SK-N-SH (cell line): ENCODE results near the gene PLCL2. TPM values are rescaled to one million over a fixed set of nuclear protein-coding genes. Genes with fewer than 3 reads are reported as not detected.

Source experiments
- CTCF ChIA-PET: fragments of 300-600, 350-600 bp; formaldehyde crosslinking; extraction: SDS; loops from one replicate; lab custom pipeline; 2021; lab: Yijun Ruan, JAX
- POLR2A ChIA-PET: fragments of 350-600 bp; sonication (Branson Sonifier 250); formaldehyde crosslinking; extraction: SDS; loops from one replicate; lab custom pipeline; 2020; ENCODE audit warnings: antibody characterized with exemption, inconsistent platforms; lab: Yijun Ruan, JAX
- DNase-seq: peaks from one replicate; pipeline ENCODE4 v3.0.0; 2012
- H2AFZ ChIP-seq: fragments of 200-600 bp; sonication (generic); 2 replicates; pipeline ENCODE4 v1.8.1; 2016; ENCODE audit warnings: antibody characterized with exemption, mild to moderate bottlenecking, low read depth
- H3F3A ChIP-seq: fragments of 200-600 bp; sonication (generic); replicated peaks from 2 replicates; pipeline ENCODE3; 2016; ENCODE audit warnings: antibody characterized with exemption, mild to moderate bottlenecking; ENCODE audit not compliant: insufficient read depth
- H3K27ac ChIP-seq, 2 experiments: fragments of 200-500 bp in 1 of 2; fragments of 200-600 bp in 1 of 2; sonication (Bioruptor generic) in 1 of 2; sonication (generic), shearing (Covaris generic) in 1 of 2; 2 replicates each; pipeline versions ENCODE4 v1.5.1 to v1.6.1; 2014 to 2016; ENCODE audit warnings: low read depth in 2 of 2, inconsistent platforms in 1 of 2, low read length in 1 of 2, mild to moderate bottlenecking in 1 of 2, mixed read lengths in 1 of 2
- H3K27me3 ChIP-seq: fragments of 200-600 bp; sonication (generic), shearing (Covaris generic); 2 replicates; pipeline ENCODE4 v1.6.1; 2016; ENCODE audit warnings: mixed run types; ENCODE audit not compliant: insufficient read depth
- H3K36me3 ChIP-seq, 2 experiments: fragments of 200-500 bp in 1 of 2; fragments of 200-600 bp in 1 of 2; sonication (Bioruptor generic) in 1 of 2; sonication (generic) in 1 of 2; replicated peaks in 1 of 2; 2 replicates each; pipeline versions ENCODE3 to v1.5.1; 2014 to 2016; ENCODE audit warnings: low read length in 1 of 2, mild to moderate bottlenecking in 1 of 2; ENCODE audit not compliant: insufficient read depth in 2 of 2, control insufficient read depth in 1 of 2
- H3K4me1 ChIP-seq, 2 experiments: fragments of 200-500 bp in 1 of 2; fragments of 200-600 bp in 1 of 2; sonication (Bioruptor generic) in 1 of 2; sonication (generic), shearing (Covaris generic) in 1 of 2; 2 replicates each; pipeline versions ENCODE4 v1.5.1 to v1.6.1; 2014 to 2016; ENCODE audit warnings: low read depth in 1 of 2, low read length in 1 of 2, mixed run types in 1 of 2; ENCODE audit not compliant: insufficient read depth in 2 of 2, control insufficient read depth in 1 of 2
- H3K4me2 ChIP-seq: fragments of 200-600 bp; sonication (generic), shearing (Covaris generic); 2 replicates; pipeline ENCODE4 v1.6.1; 2017; ENCODE audit warnings: mixed run types
- H3K4me3 ChIP-seq, 2 experiments: fragments of 200-500 bp in 1 of 2; fragments of 200-600 bp in 1 of 2; sonication (Bioruptor generic) in 1 of 2; sonication (generic), shearing (Covaris generic) in 1 of 2; 2 replicates each; pipeline versions ENCODE4 v1.5.1 to v1.8.1; 2014 to 2016; ENCODE audit warnings: low read depth in 2 of 2, inconsistent platforms in 1 of 2, low read length in 1 of 2, mild to moderate bottlenecking in 1 of 2, mixed read lengths in 1 of 2, moderate library complexity in 1 of 2
- H3K79me2 ChIP-seq: fragments of 200-600 bp; sonication (generic); 2 replicates; pipeline ENCODE4 v1.8.1; 2017; ENCODE audit warnings: mild to moderate bottlenecking; ENCODE audit not compliant: insufficient read depth
- H3K9ac ChIP-seq: fragments of 200-600 bp; sonication (generic); 2 replicates; pipeline ENCODE4 v1.6.1; 2017; ENCODE audit warnings: mixed run types
- H3K9me2 ChIP-seq: fragments of 200-600 bp; sonication (generic); 2 replicates; pipeline ENCODE4 v1.6.1; 2017; ENCODE audit warnings: mixed run types
- H3K9me3 ChIP-seq: fragments of 200-600 bp; sonication (generic); 2 replicates; pipeline ENCODE4 v1.6.1; 2017; ENCODE audit warnings: mixed run types, mild to moderate bottlenecking, moderate library complexity
- H4K20me1 ChIP-seq: fragments of 200-600 bp; sonication (generic); 2 replicates; pipeline ENCODE4 v1.6.1; 2017; ENCODE audit warnings: mild to moderate bottlenecking, mixed run types; ENCODE audit not compliant: insufficient read depth
- CHD2 ChIP-seq: fragments of 150-350 bp; IDR thresholded peaks from 2 replicates; pipeline ENCODE4 v1.6.1; 2018; ENCODE audit warnings: low read length; ENCODE audit not compliant: partially characterized antibody
- ELF1 ChIP-seq: IDR thresholded peaks from 2 replicates; pipeline ENCODE4 v1.4.0; 2012
- EZH2phosphoT487 ChIP-seq: fragments of 200-600 bp; sonication (generic); IDR thresholded peaks from 2 replicates; pipeline ENCODE4 v1.6.1; 2017; ENCODE audit warnings: low read depth, mixed run types, mild to moderate bottlenecking, antibody characterized with exemption, moderate library complexity, borderline replicate concordance
- FOSL2 ChIP-seq: IDR thresholded peaks from 2 replicates; pipeline ENCODE4 v1.4.0; 2012; ENCODE audit warnings: low read depth, mild to moderate bottlenecking, moderate library complexity, borderline replicate concordance
- FOXJ3 ChIP-seq: sonication (generic); formaldehyde crosslinking; IDR thresholded peaks from 2 replicates; pipeline ENCODE4 v1.5.1; 2020; ENCODE audit warnings: mild to moderate bottlenecking, missing genetic modification reagents
- FOXM1 ChIP-seq: IDR thresholded peaks from 2 replicates; pipeline ENCODE4 v1.4.0; 2012; ENCODE audit warnings: low read depth, mild to moderate bottlenecking
- GABPA ChIP-seq: IDR thresholded peaks from 2 replicates; pipeline ENCODE4 v1.4.0; 2012; ENCODE audit warnings: low read depth, mild to moderate bottlenecking
- JUND ChIP-seq: IDR thresholded peaks from 2 replicates; pipeline ENCODE4 v1.4.0; 2012
- MEF2A ChIP-seq: IDR thresholded peaks from 2 replicates; pipeline ENCODE4 v1.4.0; 2012; ENCODE audit warnings: low read depth, borderline replicate concordance
- MXI1 ChIP-seq: IDR thresholded peaks from 2 replicates; pipeline ENCODE4 v1.6.1; 2012; ENCODE audit warnings: mild to moderate bottlenecking, low read depth, low read length, improper control_type of control experiment
- NFIC ChIP-seq: IDR thresholded peaks from 2 replicates; pipeline ENCODE4 v1.4.0; 2012; ENCODE audit warnings: borderline replicate concordance
- PBX3 ChIP-seq: IDR thresholded peaks from 2 replicates; pipeline ENCODE4; 2012
- REST ChIP-seq: IDR thresholded peaks from 2 replicates; pipeline ENCODE4 v1.6.1; 2012; ENCODE audit warnings: mild to moderate bottlenecking, low read depth, low read length, moderate library complexity
- RXRA ChIP-seq: IDR thresholded peaks from 2 replicates; pipeline ENCODE4 v1.4.0; 2012; ENCODE audit warnings: low read depth, mild to moderate bottlenecking, borderline replicate concordance
- SIN3A ChIP-seq: IDR thresholded peaks from 2 replicates; pipeline ENCODE4 v1.6.1; 2012; ENCODE audit warnings: low read depth, mild to moderate bottlenecking, low read length, moderate library complexity, borderline replicate concordance
- TAF1 ChIP-seq: IDR thresholded peaks from 2 replicates; pipeline ENCODE4 v1.6.1; 2012; ENCODE audit warnings: low read depth, mild to moderate bottlenecking, low read length, moderate library complexity, borderline replicate concordance
- TEAD4 ChIP-seq: IDR thresholded peaks from 2 replicates; pipeline ENCODE4 v1.4.0; 2012; ENCODE audit warnings: mild to moderate bottlenecking, borderline replicate concordance; ENCODE audit not compliant: insufficient read depth
- YY1 ChIP-seq: IDR thresholded peaks from 2 replicates; pipeline ENCODE4 v1.4.0; 2012; ENCODE audit warnings: low read depth, mild to moderate bottlenecking
- polyA plus RNA-seq, 3 experiments: library from polyadenylated mRNA; depleted of rRNA; stranded (reverse); fragments of >200 nt; gene quantifications; 2 replicates each; pipeline ENCODE4 v1.2.3, GENCODE V29; 2012
- TF ChIP-seq, protein P1 (sequence below): fragments of 150-350 bp; IDR thresholded peaks from 2 replicates; pipeline ENCODE4 v1.6.1; 2017; ENCODE audit warnings: antibody characterized with exemption, low read length, low read depth, borderline replicate concordance
- TF ChIP-seq, protein P2 (sequence below): fragments of 200-600 bp; sonication (generic); IDR thresholded peaks from 2 replicates; pipeline ENCODE4 v1.6.1; 2017; ENCODE audit warnings: antibody characterized with exemption, mild to moderate bottlenecking, moderate library complexity

PLCL2 gene
- polyA plus RNA-seq, 1 of the 3 experiments (the other 2 are of a cell fraction): 0.85 TPM

- H2AFZ ChIP-seq: no peak overlapping the region
- H3K79me2 ChIP-seq: no peaks in the 10 kb centered on the region; the same call in 1 of the 2 replicates
- H3K4me1 ChIP-seq: no peaks in the 10 kb centered on the region; a peak in 1 of 4 replicates
- H3K9ac ChIP-seq: no peak overlapping the region
- no peaks in the 10 kb centered on the region for H3K9me2 ChIP-seq
- TF ChIP-seq FOXM1: no peak
- TF ChIP-seq SIN3A: no peak
- no peak for TF ChIP-seq REST
- no peak for TF ChIP-seq ELF1
- no peak for TF ChIP-seq FOXJ3 (CRISPR knock-in tag)
- no peak for TF ChIP-seq NFIC
- TF ChIP-seq PBX3: no peak
- TF ChIP-seq, protein P1, sequence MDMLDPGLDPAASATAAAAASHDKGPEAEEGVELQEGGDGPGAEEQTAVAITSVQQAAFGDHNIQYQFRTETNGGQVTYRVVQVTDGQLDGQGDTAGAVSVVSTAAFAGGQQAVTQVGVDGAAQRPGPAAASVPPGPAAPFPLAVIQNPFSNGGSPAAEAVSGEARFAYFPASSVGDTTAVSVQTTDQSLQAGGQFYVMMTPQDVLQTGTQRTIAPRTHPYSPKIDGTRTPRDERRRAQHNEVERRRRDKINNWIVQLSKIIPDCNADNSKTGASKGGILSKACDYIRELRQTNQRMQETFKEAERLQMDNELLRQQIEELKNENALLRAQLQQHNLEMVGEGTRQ: no peak
- TF ChIP-seq GABPA: no peak
- no peak for TF ChIP-seq YY1
- no peak for TF ChIP-seq FOSL2
- no peak for TF ChIP-seq CHD2
- TF ChIP-seq EZH2phosphoT487: no peak
- TF ChIP-seq RXRA: no peak
- TF ChIP-seq, protein P2, sequence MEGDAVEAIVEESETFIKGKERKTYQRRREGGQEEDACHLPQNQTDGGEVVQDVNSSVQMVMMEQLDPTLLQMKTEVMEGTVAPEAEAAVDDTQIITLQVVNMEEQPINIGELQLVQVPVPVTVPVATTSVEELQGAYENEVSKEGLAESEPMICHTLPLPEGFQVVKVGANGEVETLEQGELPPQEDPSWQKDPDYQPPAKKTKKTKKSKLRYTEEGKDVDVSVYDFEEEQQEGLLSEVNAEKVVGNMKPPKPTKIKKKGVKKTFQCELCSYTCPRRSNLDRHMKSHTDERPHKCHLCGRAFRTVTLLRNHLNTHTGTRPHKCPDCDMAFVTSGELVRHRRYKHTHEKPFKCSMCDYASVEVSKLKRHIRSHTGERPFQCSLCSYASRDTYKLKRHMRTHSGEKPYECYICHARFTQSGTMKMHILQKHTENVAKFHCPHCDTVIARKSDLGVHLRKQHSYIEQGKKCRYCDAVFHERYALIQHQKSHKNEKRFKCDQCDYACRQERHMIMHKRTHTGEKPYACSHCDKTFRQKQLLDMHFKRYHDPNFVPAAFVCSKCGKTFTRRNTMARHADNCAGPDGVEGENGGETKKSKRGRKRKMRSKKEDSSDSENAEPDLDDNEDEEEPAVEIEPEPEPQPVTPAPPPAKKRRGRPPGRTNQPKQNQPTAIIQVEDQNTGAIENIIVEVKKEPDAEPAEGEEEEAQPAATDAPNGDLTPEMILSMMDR: no peak
- TF ChIP-seq JUND: no peak
- no peak for TF ChIP-seq MXI1
- TF ChIP-seq TAF1: no peak
- TF ChIP-seq MEF2A: no peak
- no peak for TF ChIP-seq TEAD4
- H3K4me2 ChIP-seq: no peak overlapping the region
- ChIA-PET POLR2A (no interaction called here), CTCF (interaction anchor here (0.7 to 1.2 kb wide), 3 partner anchors 13 to 97 kb away, joined by 3 to 4 read pairs (median 3); no protein-coding TSS in a partner anchor)
- no peaks in the 10 kb centered on the region for H3K27me3 ChIP-seq
- H3F3A ChIP-seq: peaks cover 11% of the 10 kb centered on the region
- no peaks in the 10 kb centered on the region for H3K9me3 ChIP-seq
- H3K4me3 ChIP-seq: no peak overlapping the region
- DNase-seq: no peak
- H4K20me1 ChIP-seq: no peaks in the 10 kb centered on the region
- H3K36me3 ChIP-seq: no peaks in the 10 kb centered on the region
- peak overlapping the region in 1 of 2 experiments; percentile 11; a peak in 1 of 4 replicates for H3K27ac ChIP-seq
Measured at GRCh38 chr3:16918683-16919025, 33.9 kb downstream of the PLCL2 start.
